Measurements from ENCODE around the gene ADTRP. TPM values are rescaled to one million over a fixed set of nuclear protein-coding genes. Genes with fewer than 3 reads are reported as not detected.

ADTRP gene
- total and polyA plus RNA-seq, 2 experiments from 2014 or later = 1.3 to 2.6 TPM

DNA sequence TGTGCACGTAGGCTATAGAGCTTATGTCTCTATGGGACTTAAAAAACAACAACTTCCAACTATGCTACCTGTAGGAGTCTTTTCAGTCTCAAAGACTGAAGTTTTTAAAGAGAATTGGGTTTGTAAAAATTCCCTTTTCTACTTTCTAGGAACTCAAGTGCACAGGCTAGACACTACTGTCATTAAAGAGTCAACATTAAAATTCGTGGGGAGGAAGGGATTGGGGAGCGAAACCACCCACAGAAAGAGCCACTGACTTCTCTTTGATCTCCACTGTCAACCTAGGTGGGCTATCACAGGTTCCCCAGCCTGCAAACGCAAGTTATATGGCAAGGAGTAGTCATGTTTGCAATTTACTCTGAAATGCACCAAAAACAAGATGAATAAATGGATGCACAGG, 37.7 kb downstream of the ADTRP start:
- Histone ChIP-seq H3K27me3 (replicated peaks; ENCODE audit: insufficient read depth) (no peaks in the 10 kb centered on the region), H3F3A (ENCODE audit: insufficient read depth) (no peaks in the 10 kb centered on the region), H3K9me2 (ENCODE audit: insufficient read depth) (no peaks in the 10 kb centered on the region), H3K36me3 (ENCODE audit: low read depth) (no peaks in the 10 kb centered on the region), H3K4me2 (ENCODE audit: unreplicated experiment) (no peak overlapping the region), H3K4me1 (ENCODE audit: insufficient read depth) (no peaks in the 10 kb centered on the region), H3K79me2 (ENCODE audit: insufficient read depth) (no peaks in the 10 kb centered on the region), H4K20me1 (ENCODE audit: insufficient read depth) (no peaks in the 10 kb centered on the region), H3K27ac (no peak overlapping the region), H2AFZ (no peak overlapping the region), H3K9ac (no peak overlapping the region), H3K4me3 (no peak overlapping the region), H3K9me3 (ENCODE audit: low read depth) (no peaks in the 10 kb centered on the region)
- 65 to 66% methylated on average over 4 of the region's 4 CpGs for WGBS, 2 experiments (ENCODE audit: low coverage in 1 of 2, low lambda C conversion rate in 2 of 2, missing lambda C conversion rate in 2 of 2)
- no peak for DNase-seq
- in situ Hi-C loops (cut with MboI) = no loop called here
- no peak for TF ChIP-seq EZH2 (IDR thresholded peaks at IDR 0.05; ENCODE audit: insufficient read depth, poor library complexity, severe bottlenecking)
- TF ChIP-seq EZH2phosphoT487 (IDR thresholded peaks at IDR 0.05; ENCODE audit: insufficient read depth, low read depth) = no peak

DNA sequence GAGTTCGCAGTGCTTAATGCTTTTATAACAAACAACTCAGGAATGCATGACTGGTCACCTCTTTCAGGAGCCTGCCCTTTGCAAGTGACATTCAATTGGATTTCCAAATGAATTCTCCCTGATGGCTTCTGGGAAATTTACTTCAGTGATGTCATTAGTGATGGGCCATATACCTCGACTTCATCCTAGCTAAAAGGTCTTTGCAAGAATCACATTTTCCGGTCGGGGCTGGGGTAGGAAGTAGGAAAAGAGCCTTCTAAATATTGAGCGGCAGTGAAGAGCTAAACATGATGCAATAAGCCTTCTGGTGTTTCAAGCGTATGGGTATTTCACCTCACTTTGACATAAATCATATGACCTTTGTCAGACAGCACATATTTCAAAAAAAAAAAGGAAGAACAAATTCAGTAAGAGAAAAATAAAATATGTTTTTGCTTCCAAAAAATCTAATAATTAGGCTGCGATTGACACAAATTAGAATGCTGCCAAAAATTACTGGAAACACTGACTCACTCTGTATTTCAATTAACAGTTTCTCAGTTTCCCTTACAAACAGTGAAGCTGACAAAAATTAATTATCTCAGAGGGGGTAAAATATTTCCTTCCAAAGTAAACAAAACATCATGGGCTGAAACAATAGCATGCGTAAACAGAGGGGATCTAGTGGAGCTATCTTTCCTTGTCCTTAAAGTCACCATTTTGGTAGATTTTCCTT, 39.8 kb downstream of the ADTRP start:
- no peaks in the 10 kb centered on the region for H3K36me3 ChIP-seq (ENCODE audit: low read depth)
- H3K9me2 ChIP-seq (ENCODE audit: insufficient read depth) = no peaks in the 10 kb centered on the region
- no peaks in the 10 kb centered on the region for H3K4me1 ChIP-seq (ENCODE audit: insufficient read depth)
- H3K27me3 ChIP-seq (replicated peaks; ENCODE audit: insufficient read depth) = no peaks in the 10 kb centered on the region
- TF ChIP-seq EZH2 (IDR thresholded peaks at IDR 0.05; ENCODE audit: insufficient read depth, poor library complexity, severe bottlenecking) = no peak
- H2AFZ ChIP-seq = no peak overlapping the region
- H3K9me3 ChIP-seq (ENCODE audit: low read depth) = no peaks in the 10 kb centered on the region
- in situ Hi-C loops (cut with MboI) = no loop called here
- no peak for DNase-seq
- no peak overlapping the region for H3K9ac ChIP-seq
- H3F3A ChIP-seq (ENCODE audit: insufficient read depth) = no peaks in the 10 kb centered on the region
- no peaks in the 10 kb centered on the region for H4K20me1 ChIP-seq (ENCODE audit: insufficient read depth)
- H3K27ac ChIP-seq = no peak overlapping the region
- H3K4me2 ChIP-seq (ENCODE audit: unreplicated experiment) = no peak overlapping the region
- 85 to 86% methylated on average over 8 of the region's 8 CpGs for WGBS, 2 experiments (ENCODE audit: low coverage in 1 of 2, low lambda C conversion rate in 2 of 2, missing lambda C conversion rate in 2 of 2)
- H3K4me3 ChIP-seq = no peak overlapping the region
- no peaks in the 10 kb centered on the region for H3K79me2 ChIP-seq (ENCODE audit: insufficient read depth)

DNA sequence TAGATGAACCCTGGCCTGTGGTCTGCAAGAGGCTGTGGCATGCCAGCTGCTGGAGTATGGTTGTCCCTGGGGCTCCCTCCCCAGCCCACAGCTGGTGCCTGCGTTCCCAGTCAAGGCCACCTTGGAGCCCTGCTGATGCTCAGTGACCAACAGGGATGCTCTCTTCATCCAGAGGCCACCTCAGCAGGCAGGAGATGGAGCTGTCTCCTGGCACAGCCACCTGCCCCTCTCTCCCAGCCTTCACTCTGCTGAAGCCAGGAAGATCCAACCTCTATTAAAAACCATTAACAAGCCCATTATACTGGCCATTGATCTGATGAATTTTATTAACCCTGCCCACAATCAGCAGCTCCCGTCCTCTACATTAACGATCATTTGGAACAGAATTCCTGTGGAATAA, 40.4 kb downstream of the ADTRP start:
- H3K4me3 ChIP-seq = no peak overlapping the region
- in situ Hi-C loops (cut with MboI) = no loop called here
- no peaks in the 10 kb centered on the region for H3K36me3 ChIP-seq (ENCODE audit: low read depth)
- no peaks in the 10 kb centered on the region for H3K27me3 ChIP-seq (replicated peaks; ENCODE audit: insufficient read depth)
- H3K9me3 ChIP-seq (ENCODE audit: low read depth) = no peaks in the 10 kb centered on the region
- no peaks in the 10 kb centered on the region for H3F3A ChIP-seq (ENCODE audit: insufficient read depth)
- no peak overlapping the region for H3K4me2 ChIP-seq (ENCODE audit: unreplicated experiment)
- H3K9ac ChIP-seq = no peak overlapping the region
- no peaks in the 10 kb centered on the region for H3K9me2 ChIP-seq (ENCODE audit: insufficient read depth)
- no peak for DNase-seq
- no peak overlapping the region for H2AFZ ChIP-seq
- H4K20me1 ChIP-seq (ENCODE audit: insufficient read depth) = no peaks in the 10 kb centered on the region
- H3K4me1 ChIP-seq (ENCODE audit: insufficient read depth) = no peaks in the 10 kb centered on the region
- TF ChIP-seq EZH2 (IDR thresholded peaks at IDR 0.05; ENCODE audit: insufficient read depth, poor library complexity, severe bottlenecking) (no peak), EZH2phosphoT487 (IDR thresholded peaks at IDR 0.05; ENCODE audit: insufficient read depth, low read depth) (no peak)
- no peaks in the 10 kb centered on the region for H3K79me2 ChIP-seq (ENCODE audit: insufficient read depth)
- H3K27ac ChIP-seq = no peak overlapping the region
- WGBS, 2 experiments (ENCODE audit: low coverage in 1 of 2, low lambda C conversion rate in 2 of 2, missing lambda C conversion rate in 2 of 2) = 96 to 98% methylated on average over 3 of the region's 3 CpGs

DNA sequence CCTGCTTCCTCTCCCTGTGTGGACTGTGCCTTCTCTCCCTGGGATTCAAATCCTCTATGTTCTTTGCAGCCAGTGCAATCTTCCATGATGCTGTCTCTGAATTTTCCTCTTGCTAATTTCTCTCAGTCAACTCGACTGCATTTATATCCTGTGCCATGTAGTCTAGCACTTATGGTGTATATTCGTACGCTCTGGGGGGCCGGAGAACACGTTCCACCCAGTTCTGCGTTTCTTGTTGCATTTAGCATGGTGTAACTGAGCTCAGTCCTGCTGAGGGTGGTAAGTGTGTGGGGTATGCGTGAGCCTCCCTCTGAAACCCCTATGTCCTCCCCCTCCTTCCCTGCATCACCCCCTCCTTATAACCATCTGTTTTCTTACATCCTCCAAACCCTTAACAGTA, 42.0 kb downstream of the ADTRP start:
- H3K4me3 ChIP-seq = no peak overlapping the region
- no peak overlapping the region for H3K27ac ChIP-seq
- H3K36me3 ChIP-seq (ENCODE audit: low read depth) = no peaks in the 10 kb centered on the region
- H2AFZ ChIP-seq = no peak overlapping the region
- 0 out of 2 replicates have a peak, but pooled peaks cover 3% of the 10 kb centered on the region for H3K9me2 ChIP-seq (ENCODE audit: insufficient read depth)
- peaks cover 9% of the 10 kb centered on the region for H3K4me1 ChIP-seq (ENCODE audit: insufficient read depth)
- H3K27me3 ChIP-seq (replicated peaks; ENCODE audit: insufficient read depth) = no peaks in the 10 kb centered on the region
- TF ChIP-seq EZH2phosphoT487 (IDR thresholded peaks at IDR 0.05; ENCODE audit: insufficient read depth, low read depth) (no peak), EZH2 (IDR thresholded peaks at IDR 0.05; ENCODE audit: insufficient read depth, poor library complexity, severe bottlenecking) (no peak)
- no peaks in the 10 kb centered on the region for H4K20me1 ChIP-seq (ENCODE audit: insufficient read depth)
- H3F3A ChIP-seq (ENCODE audit: insufficient read depth) = peaks cover 8% of the 10 kb centered on the region
- no peak for DNase-seq
- H3K9me3 ChIP-seq (ENCODE audit: low read depth) = no peaks in the 10 kb centered on the region
- H3K79me2 ChIP-seq (ENCODE audit: insufficient read depth) = no peaks in the 10 kb centered on the region
- no peak overlapping the region for H3K9ac ChIP-seq
- WGBS, 2 experiments (ENCODE audit: low coverage in 1 of 2, low lambda C conversion rate in 2 of 2, missing lambda C conversion rate in 2 of 2) = 74 to 79% methylated on average over 7 of the region's 7 CpGs
- in situ Hi-C loops (cut with MboI) = no loop called here
- no peak overlapping the region for H3K4me2 ChIP-seq (ENCODE audit: unreplicated experiment)
